Smooth muscle cell of the coronary artery (primary cell): ENCODE measurements around the gene UBE3A. TPM values are rescaled to one million over a fixed set of nuclear protein-coding genes. Genes with fewer than 3 reads are reported as not detected.

Source experiments
- total RNA-seq: library from RNA; depleted of rRNA; stranded (reverse); fragments of >200 nt; gene quantifications from 2 replicates; pipeline ENCODE4 v1.2.3, GENCODE V29; 2014; ENCODE audit warnings: low replicate concordance

The UBE3A gene
- total RNA-seq, result 52.5 and 55.2 TPM in 2 replicates

DNA sequence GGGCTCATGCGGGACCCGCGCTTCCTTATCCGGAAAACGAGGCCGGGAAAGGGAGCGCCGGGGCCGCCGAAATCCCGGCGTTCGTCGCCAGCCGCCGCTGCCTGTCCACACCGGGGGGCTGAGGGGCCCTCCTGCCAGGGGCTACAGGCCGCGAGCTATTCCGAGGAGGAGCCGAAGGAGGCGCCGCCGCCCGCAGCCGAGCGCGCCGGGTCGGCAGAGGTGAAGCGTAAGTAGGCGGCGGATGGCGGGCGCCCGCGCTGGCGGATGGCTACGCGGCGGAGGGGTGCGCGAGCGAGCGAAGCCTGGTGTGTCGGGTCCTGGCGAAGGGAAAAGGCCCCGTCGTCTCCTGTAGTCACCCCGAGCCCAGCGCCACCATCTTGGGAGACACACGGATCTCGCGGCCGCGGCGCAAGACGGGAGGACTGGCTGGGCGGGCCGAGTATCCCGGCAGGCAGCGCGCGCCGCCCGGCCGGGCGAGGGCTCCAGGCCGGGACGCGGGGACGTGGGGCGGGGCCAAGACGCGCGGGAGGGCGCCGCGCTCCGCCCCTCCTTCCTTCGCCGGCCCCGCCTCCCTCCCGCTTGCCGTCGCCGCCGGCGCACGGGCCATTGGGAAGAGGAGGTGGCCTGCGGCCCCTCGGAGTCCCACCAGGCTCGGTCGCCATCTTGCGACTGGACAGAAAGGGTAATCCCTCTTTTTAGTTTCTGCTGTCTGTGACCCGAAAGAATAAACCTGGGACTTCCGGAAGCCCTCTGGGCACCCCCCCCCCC lies at the start of gene UBE3A:
Gene UBE3A, minus strand, starts transcription at position 424 of the 768 bp plus-strand sequence. CDS start 29,917 bp downstream, outside the sequence.

